A549 (cell line): ENCODE results near the gene MRPS18A. TPM values are rescaled to one million over a fixed set of nuclear protein-coding genes. Genes with fewer than 3 reads are reported as not detected.

ENCODE experiments used
- ATAC-seq, 2 experiments: fragments of 200-7000 bp in 1 of 2; fragments of >200 bp in 1 of 2; cut with Nextera tagmentation in 1 of 2; cut with Tn5 transposase in 1 of 2; 3 replicates each; pipeline versions ENCODE4 v1.8.0 to v1.9.1; 2018 to 2020; ENCODE audit warnings: mild to moderate bottlenecking in 1 of 2, moderate library complexity in 1 of 2
- CTCF ChIA-PET: fragments of 300-600 bp; sonication (Branson Sonifier 250); formaldehyde crosslinking; extraction: SDS; loops from one replicate; lab custom pipeline; 2021; ENCODE audit warnings: antibody characterized with exemption, inconsistent platforms; lab: Yijun Ruan, JAX
- POLR2A ChIA-PET: fragments of 350-600 bp; formaldehyde crosslinking; extraction: SDS; loops from one replicate; lab custom pipeline; 2021; ENCODE audit warnings: antibody characterized with exemption, inconsistent platforms; lab: Yijun Ruan, JAX
- DNase-seq, 2 experiments: peaks; one replicate each; pipeline versions ENCODE4 v3.0.0 to v3.0.0-alpha.2; 2011 to 2016; ENCODE audit warnings: low read depth in 1 of 2, low spot score in 1 of 2
- FAIRE-seq: peaks from 2 replicates; lab custom pipeline; 2011; peaks lifted over from hg19 to GRCh38; lab: Jason Lieb, UNC
- H3K27ac ChIP-seq, 2 experiments: fragments of >200 bp; sonication (Bioruptor Twin); formaldehyde crosslinking; 3 replicates each; pipeline ENCODE4 v1.5.1; 2016 to 2017
- H3K4me1 ChIP-seq: fragments of >200 bp; sonication (Bioruptor Twin); formaldehyde crosslinking; 3 replicates; pipeline ENCODE4 v1.6.1; 2016
- H3K4me2 ChIP-seq: fragments of >200 bp; sonication (Bioruptor Twin); formaldehyde crosslinking; 3 replicates; pipeline ENCODE4 v1.6.1; 2016
- H3K4me3 ChIP-seq: fragments of >200 bp; sonication (Bioruptor Twin); formaldehyde crosslinking; 3 replicates; pipeline ENCODE4 v1.5.1; 2016
- H3K9me3 ChIP-seq: fragments of >200 bp; sonication (Bioruptor Twin); formaldehyde crosslinking; 3 replicates; pipeline ENCODE4 v1.6.1; 2016
- ATOH8 ChIP-seq: fragments of 250-450 bp; sonication (Bioruptor Pico); IDR thresholded peaks from 2 replicates; pipeline ENCODE4 v1.5.0; 2020; ENCODE audit warnings: low read depth, mild to moderate bottlenecking, moderate library complexity
- BCL3 ChIP-seq: fragments of >200 bp; sonication (Bioruptor Twin); formaldehyde crosslinking; IDR thresholded peaks from 3 replicates; pipeline ENCODE4 v1.6.1; 2016
- BHLHE40 ChIP-seq: IDR thresholded peaks from 2 replicates; pipeline ENCODE4 v1.6.1; 2012; ENCODE audit warnings: low read depth, low read length, inconsistent platforms
- CBX8 ChIP-seq: fragments of 200-600 bp; sonication (generic); IDR thresholded peaks from 2 replicates; pipeline ENCODE4 v1.6.1; 2016
- EHF ChIP-seq: fragments of 250-450 bp; sonication (Bioruptor Pico); IDR thresholded peaks from 2 replicates; pipeline ENCODE4 v1.5.0; 2020; ENCODE audit warnings: mild to moderate bottlenecking
- EP300 ChIP-seq, 2 experiments: fragments of >200 bp; sonication (Bioruptor Twin); formaldehyde crosslinking; IDR thresholded peaks; 2 replicates in 1 of 2; 3 replicates in 1 of 2; pipeline ENCODE4 v1.6.1; 2016 to 2017
- ESRRA ChIP-seq: fragments of 150-350 bp; IDR thresholded peaks from 2 replicates; pipeline ENCODE4 v1.6.1; 2014; ENCODE audit warnings: mild to moderate bottlenecking, low read length, borderline replicate concordance
- FOSB ChIP-seq: fragments of 250-450 bp; sonication (Bioruptor Pico); IDR thresholded peaks from 2 replicates; pipeline ENCODE4 v1.5.0; 2020; ENCODE audit warnings: mild to moderate bottlenecking, moderate library complexity
- FOSL2 ChIP-seq, 2 experiments: fragments of 450-650 bp in 1 of 2; fragments of >200 bp in 1 of 2; sonication (Bioruptor Twin) in 1 of 2; formaldehyde crosslinking; IDR thresholded peaks; 2 replicates each; pipeline versions ENCODE4 v1.5.0 to v1.6.1; 2016 to 2020; ENCODE audit warnings: mild to moderate bottlenecking in 1 of 2, moderate library complexity in 1 of 2
- FOXS1 ChIP-seq: fragments of 250-450 bp; sonication (Bioruptor Pico); IDR thresholded peaks from 2 replicates; pipeline ENCODE4 v1.5.0; 2020; ENCODE audit warnings: mild to moderate bottlenecking, moderate library complexity
- GATA3 ChIP-seq: IDR thresholded peaks from 2 replicates; pipeline ENCODE4 v1.6.1; 2012; ENCODE audit warnings: borderline replicate concordance
- HDAC2 ChIP-seq: fragments of 200-600 bp; sonication (generic); IDR thresholded peaks from 2 replicates; pipeline ENCODE4 v1.6.1; 2016
- HEYL ChIP-seq: fragments of 250-450 bp; sonication (Bioruptor Pico); IDR thresholded peaks from 2 replicates; pipeline ENCODE4 v1.8.0; 2021; ENCODE audit warnings: mild to moderate bottlenecking, moderate library complexity
- JUN ChIP-seq, 2 experiments: fragments of >200 bp; sonication (Bioruptor Twin); formaldehyde crosslinking; IDR thresholded peaks; 2 replicates in 1 of 2; 3 replicates in 1 of 2; pipeline ENCODE4 v1.6.1; 2016 to 2017
- NFE2L2 ChIP-seq: fragments of 150-350 bp; conservative IDR thresholded peaks from 2 replicates; pipeline ENCODE4 v1.6.1; 2014; ENCODE audit warnings: low read length
- PHF8 ChIP-seq: fragments of 200-600 bp; sonication (generic); IDR thresholded peaks from 2 replicates; pipeline ENCODE4 v1.6.1; 2016; ENCODE audit warnings: low read depth, mild to moderate bottlenecking, antibody characterized with exemption, moderate library complexity, borderline replicate concordance
- POLR2A ChIP-seq: IDR thresholded peaks from 2 replicates; pipeline ENCODE4 v1.6.1; 2012; ENCODE audit warnings: mild to moderate bottlenecking, low read length
- RAD21 ChIP-seq, 2 experiments: fragments of >200 bp in 1 of 2; sonication (Bioruptor Twin) in 1 of 2; formaldehyde crosslinking in 1 of 2; IDR thresholded peaks in 1 of 2; conservative IDR thresholded peaks in 1 of 2; 2 replicates in 1 of 2; 3 replicates in 1 of 2; pipeline ENCODE4 v1.6.1; 2012 to 2018; ENCODE audit warnings: inconsistent platforms in 1 of 2
- RCOR1 ChIP-seq: fragments of 150-350 bp; IDR thresholded peaks from 2 replicates; pipeline ENCODE4 v1.6.1; 2014; ENCODE audit warnings: antibody characterized with exemption, low read length, low read depth
- REST ChIP-seq: fragments of 200-600 bp; sonication (generic); IDR thresholded peaks from 2 replicates; pipeline ENCODE4 v1.6.1; 2016; ENCODE audit warnings: antibody characterized with exemption, mild to moderate bottlenecking, moderate library complexity
- RNF2 ChIP-seq: fragments of 200-600 bp; sonication (generic); IDR thresholded peaks from 2 replicates; pipeline ENCODE4 v1.6.1; 2016; ENCODE audit warnings: low read depth, mild to moderate bottlenecking, antibody characterized with exemption, moderate library complexity, borderline replicate concordance
- ZC3H11A ChIP-seq: fragments of 450-650 bp; IDR thresholded peaks from 2 replicates; pipeline ENCODE4 v1.6.1; 2014; ENCODE audit warnings: antibody characterized with exemption, mild to moderate bottlenecking
- ZSCAN20 ChIP-seq: fragments of 250-450 bp; sonication (Bioruptor Pico); IDR thresholded peaks from 2 replicates; pipeline ENCODE4 v1.8.0; 2022; ENCODE audit warnings: mild to moderate bottlenecking, moderate library complexity
- whole genome bisulfite sequencing: methylation state at CpG from one replicate; pipeline ENCODE4 v1.1.6; 2017; ENCODE audit errors: missing lambda C conversion rate; 5-methylcytosine and 5-hydroxymethylcytosine counted together
- polyA plus RNA-seq, 4 experiments: library from polyadenylated mRNA; depleted of rRNA in 3 of 4; stranded (reverse); fragments of >200 nt; fragmentation: RNase III in 1 of 4; extraction: RNeasy Plus Mini Kit Qiagen cat#74134 plus additional on column Dnase treatment in 1 of 4; gene quantifications; 2 replicates in 3 of 4; 3 replicates in 1 of 4; pipeline ENCODE4 v1.2.3, GENCODE V29; 2011 to 2017
- TF ChIP-seq, protein P1 (sequence below): fragments of >200 bp; sonication (Bioruptor Twin); formaldehyde crosslinking; IDR thresholded peaks from 2 replicates; pipeline ENCODE4 v1.6.1; 2016

Gene MRPS18A
- polyA plus RNA-seq, 2 of the 4 experiments (the other 2 are of a cell fraction), result 38.0 to 44.2 TPM

GRCh38 chr6:43680308-43681200 lies 7.0 kb downstream of the MRPS18A start:
- POLR2A ChIA-PET, result no interaction called here
- CTCF ChIA-PET, result interaction anchor here (0.6 to 2.3 kb wide), 4 partner anchors 13 to 1296 kb away, joined by 3 to 10 read pairs (median 4); no protein-coding TSS in a partner anchor
- no peak overlapping the region for H3K4me2 ChIP-seq
- DNase-seq (no peak), FAIRE-seq (no peak), ATAC-seq (no peak)
- H3K4me1 ChIP-seq, result no peaks in the 10 kb centered on the region
- H3K9me3 ChIP-seq, result no peaks in the 10 kb centered on the region
- H3K27ac ChIP-seq, result no peak overlapping the region
- TF ChIP-seq ESRRA (no peak), EHF (no peak), FOSB (CRISPR knock-in tag) (no peak), FOXS1 (CRISPR knock-in tag) (no peak), GATA3 (no peak), BHLHE40 (no peak), HEYL (no peak), BCL3 (no peak)
- 91% methylated on average over 11 of the region's 11 CpGs for WGBS
- no peak overlapping the region for H3K4me3 ChIP-seq

GRCh38 chr6:43679057-43679456 lies 8.5 kb downstream of the MRPS18A start:
- Histone ChIP-seq H3K4me1 (no peaks in the 10 kb centered on the region), H3K4me3 (no peak overlapping the region), H3K4me2 (no peak overlapping the region), H3K27ac (no peak overlapping the region), H3K9me3 (no peaks in the 10 kb centered on the region)
- FAIRE-seq (no peak), DNase-seq (no peak), ATAC-seq (no peak)
- CTCF ChIA-PET, result interaction anchor here (1.5 to 3.2 kb wide), 2 partner anchors 12 to 90 kb away, joined by 3 to 18 read pairs; no protein-coding TSS in a partner anchor
- WGBS, result 92% methylated on average over 6 of the region's 6 CpGs
- POLR2A ChIA-PET, result no interaction called here
- TF ChIP-seq RNF2 (no peak), HEYL (no peak), NFE2L2 (no peak), HDAC2 (no peak), REST (no peak), RCOR1 (no peak), ZC3H11A (no peak), BHLHE40 (no peak), PHF8 (no peak), FOSB (CRISPR knock-in tag) (no peak), ZSCAN20 (CRISPR knock-in tag) (no peak)
- TF ChIP-seq, protein P1, sequence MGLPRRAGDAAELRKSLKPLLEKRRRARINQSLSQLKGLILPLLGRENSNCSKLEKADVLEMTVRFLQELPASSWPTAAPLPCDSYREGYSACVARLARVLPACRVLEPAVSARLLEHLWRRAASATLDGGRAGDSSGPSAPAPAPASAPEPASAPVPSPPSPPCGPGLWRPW, result no peak

DNA sequence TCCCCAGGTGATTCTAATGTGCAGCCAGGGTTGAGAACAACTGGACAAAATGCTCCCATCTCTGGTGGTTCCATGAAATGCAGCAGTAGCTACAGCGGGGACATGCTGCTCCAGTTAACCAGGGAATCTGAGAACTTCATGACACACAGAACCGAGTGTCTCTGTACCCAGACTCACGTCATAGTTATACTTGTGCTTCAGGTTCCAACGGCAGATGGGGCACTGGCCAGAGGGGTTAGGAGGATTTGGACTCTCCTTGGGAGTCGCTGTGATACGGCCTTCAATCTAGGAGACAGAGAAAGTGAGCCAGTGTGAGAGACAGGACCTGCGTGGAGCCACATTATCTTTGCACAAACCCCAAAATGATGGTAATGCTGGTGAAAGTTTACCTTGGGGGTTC lies 9.2 kb downstream of the MRPS18A start:
- ATAC-seq, result no peak
- Histone ChIP-seq H3K9me3 (no peaks in the 10 kb centered on the region), H3K4me2 (no peak overlapping the region), H3K27ac (no peak overlapping the region), H3K4me3 (no peak overlapping the region), H3K4me1 (no peaks in the 10 kb centered on the region)
- POLR2A ChIA-PET, result no interaction called here
- TF ChIP-seq FOSL2 (IDR thresholded peaks at IDR 0.05), result no peak
- no peak for TF ChIP-seq FOSL2 (CRISPR knock-in tag; IDR thresholded peaks at IDR 0.05)
- no peak for TF ChIP-seq JUN (IDR thresholded peaks at IDR 0.05)
- no peak for TF ChIP-seq ZSCAN20 (CRISPR knock-in tag)
- TF ChIP-seq EHF, result no peak
- TF ChIP-seq EP300 (IDR thresholded peaks at IDR 0.05), result no peak
- no peak for TF ChIP-seq ATOH8 (CRISPR knock-in tag)
- no peak for TF ChIP-seq FOSB (CRISPR knock-in tag)
- TF ChIP-seq, protein P1, result no peak
- no peak for TF ChIP-seq CBX8
- no peak for TF ChIP-seq NFE2L2
- TF ChIP-seq RAD21 (conservative IDR thresholded peaks at IDR 0.05 in 1 of 2, IDR thresholded peaks at IDR 0.05 in 1 of 2), result no peak
- TF ChIP-seq POLR2A, result no peak
- TF ChIP-seq HEYL, result no peak
- DNase-seq, result no peak
- WGBS, result 93% methylated on average over 7 of the region's 7 CpGs
- CTCF ChIA-PET, result interaction anchor here (0.7 to 3.2 kb wide), 7 partner anchors 11 to 402 kb away, joined by 3 to 18 read pairs (median 3); no protein-coding TSS in a partner anchor
- no peak for FAIRE-seq
